MM.1S (cell line): ENCODE data around the gene LIMS2.

Experiments used
- EZH2phosphoT487 ChIP-seq: fragments of 300-600 bp; sonication (generic); IDR thresholded peaks from 2 replicates; pipeline ENCODE4 v1.6.1; 2018; ENCODE audit warnings: antibody characterized with exemption, low read length
- TF ChIP-seq, protein P1 (sequence below): fragments of 300-600 bp; sonication (generic); IDR thresholded peaks from 2 replicates; pipeline ENCODE4 v1.5.1; 2016; ENCODE audit warnings: antibody characterized with exemption, low read length, mixed read lengths

DNA sequence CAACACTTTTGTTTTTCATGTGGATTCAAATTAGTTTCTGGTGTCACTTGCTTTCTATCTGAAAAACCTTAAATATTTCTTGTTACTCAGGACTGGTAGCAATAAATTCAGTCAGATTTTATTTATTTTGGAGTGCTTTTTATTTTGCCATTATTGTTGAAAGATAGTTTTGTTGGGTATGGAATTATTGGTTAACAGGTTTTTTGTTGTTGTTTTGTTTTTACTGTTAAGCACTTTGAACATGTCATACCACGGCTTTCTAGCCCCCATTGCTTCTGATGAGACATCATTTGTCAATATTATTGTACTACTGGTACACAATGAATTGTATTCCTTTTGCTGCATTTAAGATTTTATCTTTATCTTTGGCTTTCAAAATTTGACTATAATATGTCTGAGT, 13.1 kb upstream of the LIMS2 start:
- TF ChIP-seq, protein P1, sequence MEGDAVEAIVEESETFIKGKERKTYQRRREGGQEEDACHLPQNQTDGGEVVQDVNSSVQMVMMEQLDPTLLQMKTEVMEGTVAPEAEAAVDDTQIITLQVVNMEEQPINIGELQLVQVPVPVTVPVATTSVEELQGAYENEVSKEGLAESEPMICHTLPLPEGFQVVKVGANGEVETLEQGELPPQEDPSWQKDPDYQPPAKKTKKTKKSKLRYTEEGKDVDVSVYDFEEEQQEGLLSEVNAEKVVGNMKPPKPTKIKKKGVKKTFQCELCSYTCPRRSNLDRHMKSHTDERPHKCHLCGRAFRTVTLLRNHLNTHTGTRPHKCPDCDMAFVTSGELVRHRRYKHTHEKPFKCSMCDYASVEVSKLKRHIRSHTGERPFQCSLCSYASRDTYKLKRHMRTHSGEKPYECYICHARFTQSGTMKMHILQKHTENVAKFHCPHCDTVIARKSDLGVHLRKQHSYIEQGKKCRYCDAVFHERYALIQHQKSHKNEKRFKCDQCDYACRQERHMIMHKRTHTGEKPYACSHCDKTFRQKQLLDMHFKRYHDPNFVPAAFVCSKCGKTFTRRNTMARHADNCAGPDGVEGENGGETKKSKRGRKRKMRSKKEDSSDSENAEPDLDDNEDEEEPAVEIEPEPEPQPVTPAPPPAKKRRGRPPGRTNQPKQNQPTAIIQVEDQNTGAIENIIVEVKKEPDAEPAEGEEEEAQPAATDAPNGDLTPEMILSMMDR: no peak
- no peak for TF ChIP-seq EZH2phosphoT487
